Prostate gland (tissue), 2 donors: ENCODE measurements around the gene CD226. TPM values are rescaled to one million over a fixed set of nuclear protein-coding genes. Genes with fewer than 3 reads are reported as not detected.

Experiments
- DNase-seq: peaks from one replicate; pipeline ENCODE4 v3.0.0-alpha.2; 2019; ENCODE audit warnings: low spot score
- H3K27ac ChIP-seq, 2 donors: fragments of 200-600 bp; sonication (generic); 2 replicates each; pipeline ENCODE4 v1.5.1; 2017 to 2019
- H3K27me3 ChIP-seq: fragments of 200-600 bp; sonication (generic); replicated peaks from 2 replicates; pipeline ENCODE4 v1.5.1; 2019; ENCODE audit not compliant: insufficient read depth
- H3K36me3 ChIP-seq, 2 donors: fragments of 200-600 bp; sonication (generic); 1 replicate in 1 of 2; 2 replicates in 1 of 2; pipeline versions ENCODE4 v1.5.1 to v1.8.1; 2017 to 2019
- H3K4me1 ChIP-seq: fragments of 200-600 bp; sonication (generic); replicated peaks from 2 replicates; pipeline ENCODE4 v1.5.1; 2019
- H3K4me3 ChIP-seq, 2 donors: fragments of 200-600 bp; sonication (generic); 2 replicates each; pipeline ENCODE4 v1.5.1; 2017 to 2019
- H3K9me3 ChIP-seq: fragments of 200-600 bp; sonication (generic); 2 replicates; pipeline ENCODE4 v1.5.1; 2017
- POLR2A ChIP-seq: fragments of 450-650 bp; IDR thresholded peaks from one replicate; pipeline ENCODE4 v1.6.1; 2016; ENCODE audit warnings: antibody characterized with exemption, mild to moderate bottlenecking
- POLR2AphosphoS5 ChIP-seq: sonication (generic); formaldehyde crosslinking; IDR thresholded peaks from one replicate; pipeline ENCODE4 v1.6.1; 2017; ENCODE audit warnings: antibody characterized with exemption
- WGBS: methylation state at CpG from one replicate; pipeline ENCODE4 v1.1.5; 2018; 5-methylcytosine and 5-hydroxymethylcytosine counted together
- intact Hi-C: fragments of 100-400 bp; cut with DNase I; formaldehyde crosslinking; loops from one replicate; pipeline ENCODE4 v1.14.2; 2022
- total RNA-seq, 2 donors: library from RNA; depleted of rRNA; stranded (reverse); fragments of >200 nt; gene quantifications; one replicate each; pipeline ENCODE4 v1.1.0, GENCODE V29; 2016
- TF ChIP-seq, protein P1 (sequence below), 4 experiments: fragments of 200-600 bp in 2 of 4; fragments of 450-650 bp in 2 of 4; sonication (generic) in 2 of 4; IDR thresholded peaks; 1 replicate in 3 of 4; 2 replicates in 1 of 4; pipeline ENCODE4 v1.5.1; 2016 to 2019; ENCODE audit warnings: antibody characterized with exemption in 4 of 4, mild to moderate bottlenecking in 2 of 4, moderate library complexity in 2 of 4

CD226 gene
- total RNA-seq, 2 donors from 2014 or later: 0.59 to 4.7 TPM

DNA sequence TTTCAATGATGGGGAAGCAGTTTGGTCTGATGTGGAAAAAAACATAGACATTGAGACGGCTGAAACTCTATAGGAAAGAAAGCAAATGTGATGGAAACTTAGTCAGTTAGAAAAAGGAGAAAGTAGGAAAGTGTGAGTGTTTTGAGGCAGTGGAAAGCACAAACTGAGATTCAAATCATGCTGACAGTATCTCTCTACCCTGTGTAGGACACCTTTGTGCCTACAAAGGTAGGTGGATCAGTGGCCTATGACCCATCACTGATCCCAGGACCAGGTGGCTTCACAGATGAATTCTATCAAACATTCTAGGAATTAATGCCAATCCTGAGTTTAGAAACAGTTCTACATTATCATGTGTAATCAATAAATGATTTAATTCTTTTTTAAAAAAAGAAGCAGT lies 57.1 kb downstream of the CD226 start:
- WGBS: 95% methylated on average over 1 of the region's 1 CpG
- no peak for DNase-seq

DNA sequence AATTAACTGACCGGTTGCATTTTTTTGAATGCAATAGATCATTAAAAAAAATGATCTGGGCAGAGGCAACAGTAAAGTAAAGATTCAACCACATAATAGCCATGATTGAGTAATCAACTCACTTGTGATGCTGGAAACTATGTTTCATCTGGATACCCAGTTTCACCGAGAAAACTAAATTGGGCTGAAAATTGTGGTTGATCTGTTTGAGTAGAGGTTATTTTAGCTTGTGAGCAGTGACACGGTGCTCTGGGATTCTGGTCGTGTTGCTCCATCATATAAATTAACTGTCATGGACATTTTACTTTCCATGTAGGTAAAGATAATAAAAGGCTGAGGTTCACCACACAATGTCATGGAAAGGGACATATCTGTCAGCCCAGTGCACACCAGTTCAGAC lies 58.7 kb downstream of the CD226 start:
- TF ChIP-seq, protein P1, sequence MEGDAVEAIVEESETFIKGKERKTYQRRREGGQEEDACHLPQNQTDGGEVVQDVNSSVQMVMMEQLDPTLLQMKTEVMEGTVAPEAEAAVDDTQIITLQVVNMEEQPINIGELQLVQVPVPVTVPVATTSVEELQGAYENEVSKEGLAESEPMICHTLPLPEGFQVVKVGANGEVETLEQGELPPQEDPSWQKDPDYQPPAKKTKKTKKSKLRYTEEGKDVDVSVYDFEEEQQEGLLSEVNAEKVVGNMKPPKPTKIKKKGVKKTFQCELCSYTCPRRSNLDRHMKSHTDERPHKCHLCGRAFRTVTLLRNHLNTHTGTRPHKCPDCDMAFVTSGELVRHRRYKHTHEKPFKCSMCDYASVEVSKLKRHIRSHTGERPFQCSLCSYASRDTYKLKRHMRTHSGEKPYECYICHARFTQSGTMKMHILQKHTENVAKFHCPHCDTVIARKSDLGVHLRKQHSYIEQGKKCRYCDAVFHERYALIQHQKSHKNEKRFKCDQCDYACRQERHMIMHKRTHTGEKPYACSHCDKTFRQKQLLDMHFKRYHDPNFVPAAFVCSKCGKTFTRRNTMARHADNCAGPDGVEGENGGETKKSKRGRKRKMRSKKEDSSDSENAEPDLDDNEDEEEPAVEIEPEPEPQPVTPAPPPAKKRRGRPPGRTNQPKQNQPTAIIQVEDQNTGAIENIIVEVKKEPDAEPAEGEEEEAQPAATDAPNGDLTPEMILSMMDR (IDR thresholded peaks at IDR 0.05): no peak
- TF ChIP-seq POLR2A (no peak), POLR2AphosphoS5 (no peak)
- Histone ChIP-seq H3K27ac (no peak overlapping the region), H3K9me3 (no peaks in the 10 kb centered on the region), H3K4me3 (no peak overlapping the region), H3K4me1 (no peaks in the 10 kb centered on the region), H3K36me3 (no peaks in the 10 kb centered on the region), H3K27me3 (no peaks in the 10 kb centered on the region)
- 92% methylated on average over 4 of the region's 4 CpGs for WGBS
- no peak for DNase-seq
- intact Hi-C loops: no loop called here

More for the DNA sequence above, 57.1 kb downstream of the CD226 start:
- no peaks in the 10 kb centered on the region for H3K36me3 ChIP-seq
- no peaks in the 10 kb centered on the region for H3K9me3 ChIP-seq
- H3K4me3 ChIP-seq: no peak overlapping the region
- intact Hi-C loops: no loop called here
- no peak overlapping the region for H3K27ac ChIP-seq
- H3K4me1 ChIP-seq: no peaks in the 10 kb centered on the region
- no peaks in the 10 kb centered on the region for H3K27me3 ChIP-seq
- TF ChIP-seq, protein P1 (IDR thresholded peaks at IDR 0.05): no peak
- no peak for TF ChIP-seq POLR2AphosphoS5
- TF ChIP-seq POLR2A: no peak

DNA sequence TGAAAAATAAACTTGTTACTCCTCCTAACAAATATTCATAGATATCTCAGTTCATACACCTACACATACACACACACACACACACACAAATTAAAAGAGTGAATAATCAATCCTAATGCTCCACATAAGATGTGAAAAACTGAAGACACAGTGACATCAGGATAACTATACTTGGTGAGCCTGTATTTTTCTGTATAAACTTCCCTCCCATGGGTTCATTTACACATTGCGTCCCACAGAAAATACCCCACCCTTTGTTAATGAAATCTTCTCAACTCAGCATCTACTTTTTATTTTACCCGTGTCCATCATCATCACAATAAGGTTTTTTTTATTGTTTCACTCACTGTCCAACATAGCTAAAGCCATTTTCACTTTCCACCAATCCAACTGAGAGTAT lies 60.4 kb downstream of the CD226 start:
- Histone ChIP-seq H3K27me3 (no peaks in the 10 kb centered on the region), H3K27ac (no peak overlapping the region), H3K9me3 (no peaks in the 10 kb centered on the region), H3K4me3 (no peak overlapping the region), H3K4me1 (no peaks in the 10 kb centered on the region), H3K36me3 (no peaks in the 10 kb centered on the region)
- TF ChIP-seq, protein P1 (IDR thresholded peaks at IDR 0.05): no peak
- TF ChIP-seq POLR2A (no peak), POLR2AphosphoS5 (no peak)
- intact Hi-C loops: no loop called here
- 96% methylated on average over 2 of the region's 2 CpGs for WGBS
- no peak for DNase-seq

DNA sequence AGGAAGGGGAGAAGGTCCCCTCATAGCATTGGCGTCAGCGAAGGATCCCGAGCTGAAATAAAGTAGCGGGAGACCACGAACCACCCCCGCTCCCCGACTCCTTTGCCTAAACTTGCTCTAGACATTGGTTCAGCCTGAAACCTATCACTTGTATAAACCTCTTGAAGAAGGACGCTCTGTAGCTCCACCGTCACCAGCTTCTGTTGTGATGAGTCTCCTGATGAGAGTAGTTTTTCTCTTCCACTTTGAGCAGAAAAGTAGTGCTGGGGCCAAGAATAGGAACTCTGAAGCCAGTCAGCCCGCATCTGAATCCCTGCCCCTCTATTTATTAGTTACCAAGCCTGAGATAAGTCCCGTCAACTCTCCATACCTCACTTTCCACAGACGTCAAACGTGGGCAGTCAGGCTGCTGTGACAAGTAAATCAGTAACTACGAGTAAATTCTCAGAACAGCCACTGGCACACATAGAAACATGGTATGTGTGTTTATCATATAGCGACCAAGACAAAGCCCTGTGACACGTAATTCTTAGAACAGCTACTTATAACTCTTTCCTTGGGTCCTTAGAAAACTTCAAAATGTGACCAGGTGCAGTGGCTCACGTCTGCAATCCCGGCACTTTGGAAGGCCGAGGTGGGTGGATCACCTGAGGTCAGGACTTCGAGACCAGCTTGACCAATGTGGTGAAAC lies 61.7 kb downstream of the CD226 start:
- Histone ChIP-seq H3K4me1 (no peaks in the 10 kb centered on the region), H3K4me3 (no peak overlapping the region), H3K27ac (no peak overlapping the region), H3K27me3 (no peaks in the 10 kb centered on the region), H3K9me3 (no peaks in the 10 kb centered on the region), H3K36me3 (no peaks in the 10 kb centered on the region)
- 92% methylated on average over 20 of the region's 20 CpGs for WGBS
- intact Hi-C loops: no loop called here
- DNase-seq: no peak
- TF ChIP-seq POLR2AphosphoS5 (no peak), POLR2A (no peak)
- TF ChIP-seq, protein P1 (IDR thresholded peaks at IDR 0.05): no peak

DNA sequence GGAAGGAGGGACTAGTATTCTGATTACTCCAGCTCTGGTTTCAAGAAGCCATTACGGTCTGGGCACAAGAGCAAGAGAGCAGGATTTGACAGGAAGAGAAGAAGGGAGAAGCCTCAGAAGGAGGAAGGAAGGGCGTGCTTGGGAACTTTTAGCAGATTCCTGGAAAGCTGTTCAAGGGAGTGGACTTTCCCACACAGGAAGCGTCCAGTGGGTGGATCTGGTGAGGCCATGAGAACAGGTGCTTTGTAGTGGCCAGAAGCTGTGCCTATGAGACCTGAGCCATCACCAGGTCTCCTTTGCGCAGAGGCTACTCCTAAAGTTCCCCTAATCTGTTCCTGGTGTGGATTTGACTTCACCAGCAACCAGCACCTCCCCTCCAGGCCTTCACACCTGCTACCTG lies 62.3 kb downstream of the CD226 start:
- Histone ChIP-seq H3K27me3 (no peaks in the 10 kb centered on the region), H3K27ac (no peak overlapping the region), H3K9me3 (no peaks in the 10 kb centered on the region), H3K4me1 (no peaks in the 10 kb centered on the region), H3K36me3 (no peaks in the 10 kb centered on the region), H3K4me3 (no peak overlapping the region)
- no peak for TF ChIP-seq POLR2AphosphoS5
- TF ChIP-seq, protein P1 (IDR thresholded peaks at IDR 0.05): no peak
- no peak for TF ChIP-seq POLR2A
- no peak for DNase-seq
- intact Hi-C loops: no loop called here
- WGBS: 92% methylated on average over 4 of the region's 4 CpGs
